PC-3 (cell line): ENCODE measurements around the gene KRTAP4-9. TPM values are rescaled to one million over a fixed set of nuclear protein-coding genes. Genes with fewer than 3 reads are reported as not detected.
A peak's percentile ranks its signal among the peaks of the same experiment; 100 is the strongest.
"Not testable (repeated sequence)": the region's sequence is repeated elsewhere in the genome, so short reads cannot be mapped to it uniquely, and the experiment has no call there.

Experiments used
- ATAC-seq: fragments of 200-7000 bp; cut with Tn5 transposase; 2 replicates; pipeline ENCODE4 v1.9.1; 2020; ENCODE audit warnings: mild to moderate bottlenecking, moderate library complexity
- BruUV-seq: library from RNA; stranded (reverse); fragments of 400-500 nt; replicated peaks from 2 replicates; lab custom pipeline; 2021; lab: Mats Ljungman, UMichigan
- CTCF ChIA-PET: fragments of 300-600 bp; sonication (Branson Sonifier 250); formaldehyde crosslinking; loops from one replicate; lab custom pipeline; 2022; ENCODE audit warnings: antibody characterized with exemption; lab: Charles Lee
- POLR2A ChIA-PET: fragments of 300-600 bp; sonication (Branson Sonifier 250); formaldehyde crosslinking; loops from one replicate; lab custom pipeline; 2022; ENCODE audit warnings: antibody characterized with exemption; ENCODE audit not compliant: unreplicated experiment; lab: Charles Lee
- DNase-seq: peaks from one replicate; pipeline ENCODE4 v3.0.0-alpha.2; 2015
- H2AFZ ChIP-seq: fragments of 300-600 bp; sonication (generic); 2 replicates; pipeline ENCODE4 v1.6.0; 2016; ENCODE audit warnings: antibody characterized with exemption, low read length
- H3F3A ChIP-seq: fragments of 300-600 bp; sonication (generic); one replicate; pipeline ENCODE4 v1.6.0; 2017; ENCODE audit warnings: antibody characterized with exemption, low read length, control low read depth, mild to moderate bottlenecking; ENCODE audit not compliant: unreplicated experiment
- H3K27ac ChIP-seq: fragments of 300-600 bp; sonication (generic); 2 replicates; pipeline ENCODE4 v1.5.1; 2016; ENCODE audit warnings: mild to moderate bottlenecking, low read length
- H3K27me3 ChIP-seq: fragments of 300-600 bp; sonication (generic); 2 replicates; pipeline ENCODE4 v1.6.1; 2016; ENCODE audit warnings: low read length, mixed read lengths
- H3K36me3 ChIP-seq: fragments of 300-600 bp; sonication (generic); 2 replicates; pipeline ENCODE4 v1.6.1; 2016; ENCODE audit warnings: low read depth, mixed run types, low read length, mixed read lengths
- H3K4me1 ChIP-seq: fragments of 300-600 bp; sonication (generic); 2 replicates; pipeline ENCODE4 v1.5.1; 2016; ENCODE audit warnings: low read length; ENCODE audit not compliant: insufficient read depth
- H3K4me2 ChIP-seq: fragments of 300-600 bp; sonication (generic); 2 replicates; pipeline ENCODE4 v1.6.0; 2016; ENCODE audit warnings: low read length
- H3K4me3 ChIP-seq: fragments of 300-600 bp; sonication (generic); 2 replicates; pipeline ENCODE4 v1.5.1; 2016; ENCODE audit warnings: mild to moderate bottlenecking, low read length, mixed read lengths
- H3K79me2 ChIP-seq: fragments of 300-600 bp; sonication (generic); 2 replicates; pipeline ENCODE4 v1.6.1; 2017; ENCODE audit warnings: low read length, mixed read lengths
- H3K9ac ChIP-seq: fragments of 300-600 bp; sonication (generic); 2 replicates; pipeline ENCODE4 v1.6.0; 2016; ENCODE audit warnings: mild to moderate bottlenecking, low read length
- H3K9me2 ChIP-seq: fragments of 300-600 bp; sonication (generic); replicated peaks from 2 replicates; pipeline ENCODE4 v1.6.1; 2016; ENCODE audit warnings: mixed run types, low read length, mixed read lengths
- H3K9me3 ChIP-seq: fragments of 300-600 bp; sonication (generic); 2 replicates; pipeline ENCODE4 v1.6.1; 2016; ENCODE audit warnings: low read length, mixed read lengths
- H4K20me1 ChIP-seq: fragments of 300-600 bp; sonication (generic); 2 replicates; pipeline ENCODE4 v1.6.1; 2016; ENCODE audit warnings: low read length, mixed read lengths
- CTCF ChIP-seq: fragments of 300-600 bp; sonication (generic); conservative IDR thresholded peaks from 2 replicates; pipeline ENCODE4 v1.5.1; 2017; ENCODE audit warnings: antibody characterized with exemption, low read depth, mild to moderate bottlenecking, low read length
- EZH2 ChIP-seq: fragments of 300-600 bp; sonication (generic); IDR thresholded peaks from one replicate; pipeline ENCODE4 v1.6.1; 2017; ENCODE audit warnings: antibody characterized with exemption, mild to moderate bottlenecking, low read length; ENCODE audit not compliant: unreplicated experiment
- EZH2phosphoT487 ChIP-seq: fragments of 300-600 bp; sonication (generic); IDR thresholded peaks from 2 replicates; pipeline ENCODE4 v1.6.1; 2018; ENCODE audit warnings: mild to moderate bottlenecking, antibody characterized with exemption, low read length, borderline replicate concordance
- intact Hi-C: fragments of 100-400 bp; cut with micrococcal nuclease; formaldehyde crosslinking; loops from 2 replicates; pipeline ENCODE4 v1.9.0; 2023
- total RNA-seq: library from RNA; depleted of rRNA; stranded (reverse); fragments of >200 nt; gene quantifications from 2 replicates; pipeline ENCODE4 v1.2.3, GENCODE V29; 2014

Gene KRTAP4-9
- total RNA-seq, 1 experiment from 2014 or later, result not detected

DNA sequence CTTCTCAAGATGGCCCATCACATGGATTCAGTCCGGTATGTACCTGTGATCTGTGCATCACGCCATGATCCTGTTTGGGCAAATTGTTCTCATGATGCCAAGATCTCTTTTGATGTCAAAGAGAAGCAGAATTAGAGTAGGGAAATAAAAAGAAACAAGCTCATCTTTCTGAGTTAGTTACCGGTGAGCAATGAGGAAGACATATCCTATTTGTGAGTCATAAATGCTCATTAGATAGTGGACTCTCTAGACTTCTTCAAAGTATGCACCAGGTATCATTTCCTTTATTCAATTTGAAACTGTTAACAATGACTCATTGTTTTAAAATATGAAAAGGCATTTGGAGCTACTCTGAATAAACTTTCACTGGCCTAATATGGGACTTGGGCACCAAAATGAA lies 26.8 kb downstream of the KRTAP4-9 start:
- ATAC-seq (peak; percentile 96), DNase-seq (peak; percentile 80)
- Histone ChIP-seq H3K9me2 (no peaks in the 10 kb centered on the region), H3K27ac (peak overlapping the region; percentile 56), H3K4me2 (peak overlapping the region; percentile 48), H3F3A (peaks cover 7% of the 10 kb centered on the region), H3K36me3 (no peaks in the 10 kb centered on the region), H3K79me2 (no peaks in the 10 kb centered on the region), H3K4me3 (no peak overlapping the region), H4K20me1 (no peaks in the 10 kb centered on the region), H3K4me1 (peaks cover 39% of the 10 kb centered on the region), H2AFZ (no peak overlapping the region; the same call in 1 of the 2 replicates), H3K27me3 (no peaks in the 10 kb centered on the region), H3K9me3 (no peaks in the 10 kb centered on the region), H3K9ac (no peak overlapping the region)
- intact Hi-C loops, result loop anchor here (1.0 kb wide), 1 partner anchor 8 kb away; the partner anchor contains the start of gene KRTAP4-6
- TF ChIP-seq EZH2phosphoT487 (no peak), CTCF (no peak), EZH2 (no peak)
- no TSS peak for BruUV-seq
- CTCF ChIA-PET, result no interaction called here
- POLR2A ChIA-PET, result interaction anchor here (0.6 to 0.7 kb wide), 2 partner anchors 73 to 191 kb away, joined by 4 to 5 read pairs; no protein-coding TSS in a partner anchor

- intact Hi-C loops, result no loop called here
- Histone ChIP-seq H3K4me1 (peaks cover 39% of the 10 kb centered on the region), H2AFZ (peak overlapping the region; percentile 61; the same call in 1 of the 2 replicates), H3K27me3 (no peaks in the 10 kb centered on the region), H3K4me2 (peak overlapping the region; percentile 22; the same call in 1 of the 2 replicates), H3K79me2 (no peaks in the 10 kb centered on the region), H3K9me2 (no peaks in the 10 kb centered on the region), H3K27ac (peak overlapping the region; percentile 25), H3K9me3 (no peaks in the 10 kb centered on the region), H3K9ac (no peak overlapping the region), H3K4me3 (no peak overlapping the region), H4K20me1 (no peaks in the 10 kb centered on the region), H3K36me3 (no peaks in the 10 kb centered on the region), H3F3A (peaks cover 7% of the 10 kb centered on the region)
- BruUV-seq, result no TSS peak
- no peak for DNase-seq
- peak; percentile 13; the same call in 1 of the 2 replicates for ATAC-seq
- POLR2A ChIA-PET, result no interaction called here
- TF ChIP-seq EZH2phosphoT487 (no peak), EZH2 (no peak), CTCF (no peak)
- CTCF ChIA-PET, result no interaction called here
Measured at GRCh38 chr17:41133880-41134735, 28.9 kb downstream of the KRTAP4-9 start.

- H2AFZ ChIP-seq, H3K4me2 ChIP-seq, H3K27me3 ChIP-seq, H4K20me1 ChIP-seq, H3K79me2 ChIP-seq, H3K9me2 ChIP-seq, H3K9me3 ChIP-seq, BruUV-seq, H3K36me3 ChIP-seq, H3F3A ChIP-seq, DNase-seq, CTCF ChIA-PET, POLR2A ChIA-PET, H3K9ac ChIP-seq, H3K4me3 ChIP-seq, ATAC-seq: not testable (repeated sequence)
- Histone ChIP-seq H3K4me1 (peaks cover 14% of the 10 kb centered on the region; the same call in 1 of the 2 replicates), H3K27ac (peak overlapping the region; percentile 64)
- intact Hi-C loops, result loop anchor here (1.0 kb wide), 1 partner anchor 8 kb away; no protein-coding TSS in a partner anchor
Measured at GRCh38 chr17:41139865-41140264, 34.7 kb downstream of the KRTAP4-9 start.
